Raji (cell line): ENCODE results near the gene MNAT1.

Experiments used
- POLR2A ChIP-seq: IDR thresholded peaks from 2 replicates; pipeline ENCODE4 v1.6.1; 2011; ENCODE audit warnings: low read depth, low read length, control low read depth; ENCODE audit not compliant: insufficient read depth

MNAT1 gene

DNA sequence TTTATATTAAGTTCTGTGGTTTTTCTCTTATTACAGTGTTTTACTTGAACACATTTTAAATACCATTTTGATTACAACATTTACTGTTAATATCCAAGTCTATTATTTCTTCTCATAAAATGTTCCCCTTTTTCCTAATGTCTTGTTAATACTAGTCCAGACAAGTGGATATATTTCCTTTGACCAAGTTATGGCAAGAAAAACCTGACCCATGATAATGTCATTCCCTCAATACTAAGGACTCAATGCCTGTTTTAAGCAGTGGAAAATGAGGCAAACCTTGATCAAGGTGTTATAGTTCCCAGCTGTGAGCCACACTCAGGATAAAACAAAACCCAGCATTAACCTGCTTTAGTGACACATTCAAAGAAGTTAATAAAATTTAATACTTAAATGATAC is 234.1 kb downstream of the MNAT1 start:
- TF ChIP-seq POLR2A: no peak

DNA sequence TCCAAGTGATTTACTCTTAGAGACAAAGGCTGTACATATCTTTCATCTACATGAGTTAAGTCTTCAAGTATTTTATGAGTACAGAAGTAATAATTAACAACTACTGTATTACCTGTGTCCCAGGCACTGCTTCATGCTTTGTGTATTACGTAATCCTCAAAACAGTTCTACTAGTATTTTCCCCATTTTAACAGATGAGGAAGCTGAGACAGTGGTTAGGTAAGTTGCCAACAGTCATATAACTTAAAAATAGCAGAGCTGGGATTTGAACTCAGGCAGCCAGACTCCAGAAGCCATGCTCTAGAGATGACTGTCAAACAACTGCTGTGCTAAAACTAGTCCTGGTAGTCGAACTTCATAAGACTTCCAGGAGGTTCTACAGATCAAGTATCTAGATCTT is 235.6 kb downstream of the MNAT1 start:
- TF ChIP-seq POLR2A: no peak

DNA sequence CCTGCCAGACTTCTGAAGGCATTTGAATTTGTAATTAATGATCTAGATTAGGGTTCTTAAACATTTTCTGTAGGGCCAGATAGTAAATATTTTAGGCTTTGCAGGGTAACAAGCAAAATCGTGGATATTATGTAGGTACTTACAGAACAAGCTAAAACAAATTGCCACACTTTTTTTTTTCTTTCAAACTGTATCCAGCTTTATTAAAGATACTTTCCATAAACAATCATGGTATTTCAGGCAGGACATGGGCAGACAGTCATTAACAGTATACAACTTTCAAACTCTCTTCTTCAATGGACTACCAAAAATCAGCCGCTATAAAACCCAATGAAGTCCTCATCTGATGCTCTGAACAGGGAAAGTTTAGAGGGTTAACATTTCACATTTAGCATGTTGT is 236.7 kb downstream of the MNAT1 start:
- TF ChIP-seq POLR2A: no peak

DNA sequence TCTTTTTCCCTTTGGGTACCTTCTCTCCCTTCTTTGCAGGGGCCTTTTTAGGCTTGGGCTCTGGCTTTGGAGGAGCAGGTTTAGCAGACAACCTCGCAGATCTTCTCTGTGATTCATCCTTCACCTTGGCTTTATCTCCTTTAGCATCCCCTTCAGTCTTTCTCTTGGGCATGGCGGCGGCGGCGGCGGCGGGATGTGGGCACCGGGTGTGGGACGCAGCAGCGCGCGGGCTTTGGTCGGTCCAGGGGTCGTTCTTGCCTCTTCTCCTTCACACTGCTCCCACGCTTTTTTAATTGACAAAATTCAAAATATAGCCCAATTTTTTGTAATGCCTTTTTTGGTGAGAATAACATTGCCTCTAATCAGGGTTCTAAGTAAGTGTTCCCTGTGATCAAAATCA is 237.7 kb downstream of the MNAT1 start:
- no peak for TF ChIP-seq POLR2A

DNA sequence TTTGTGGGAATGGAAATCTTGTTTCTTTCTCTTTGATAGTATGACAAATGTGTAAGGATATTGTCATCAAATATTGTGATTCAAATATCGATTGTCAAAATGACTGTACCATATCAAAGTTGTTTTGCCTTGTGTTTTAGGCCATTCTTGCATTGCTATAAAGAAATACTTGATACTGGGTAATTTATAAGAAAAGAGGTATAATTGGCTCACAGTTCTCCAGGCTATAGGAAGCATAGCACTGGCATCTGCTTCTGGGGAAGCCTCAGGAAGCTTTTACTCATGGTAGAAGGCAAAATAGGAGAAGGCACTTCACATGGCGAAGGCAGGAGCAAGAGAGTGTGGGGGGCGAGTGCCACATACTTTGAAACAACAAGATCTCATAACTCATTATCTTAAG is 238.5 kb downstream of the MNAT1 start:
- TF ChIP-seq POLR2A: no peak

DNA sequence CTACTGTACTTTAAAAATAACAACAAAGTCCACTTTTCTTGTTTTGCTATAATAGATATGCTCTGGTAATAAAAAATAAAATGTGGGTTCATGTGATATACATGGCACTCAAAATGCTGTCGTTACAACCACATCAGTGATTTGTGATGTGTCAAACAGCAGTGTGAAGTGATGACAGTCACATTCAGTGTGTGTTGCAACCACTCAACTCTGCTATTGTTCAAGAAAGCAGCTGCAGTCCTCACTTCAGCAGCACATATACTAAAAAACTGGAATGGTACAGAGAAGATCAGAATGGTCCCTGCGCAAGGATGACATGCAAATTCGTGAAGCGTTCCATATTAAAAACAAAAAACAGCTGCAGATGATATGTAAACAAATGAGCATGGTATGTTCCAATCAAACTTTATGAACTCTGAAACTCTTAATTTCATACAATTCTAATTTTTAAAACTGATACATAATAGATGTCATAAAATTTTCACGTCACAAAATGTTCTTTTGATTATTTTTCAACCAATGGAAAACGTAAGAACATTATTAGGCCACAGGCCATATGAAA is 239.6 kb downstream of the MNAT1 start:
- no peak for TF ChIP-seq POLR2A

DNA sequence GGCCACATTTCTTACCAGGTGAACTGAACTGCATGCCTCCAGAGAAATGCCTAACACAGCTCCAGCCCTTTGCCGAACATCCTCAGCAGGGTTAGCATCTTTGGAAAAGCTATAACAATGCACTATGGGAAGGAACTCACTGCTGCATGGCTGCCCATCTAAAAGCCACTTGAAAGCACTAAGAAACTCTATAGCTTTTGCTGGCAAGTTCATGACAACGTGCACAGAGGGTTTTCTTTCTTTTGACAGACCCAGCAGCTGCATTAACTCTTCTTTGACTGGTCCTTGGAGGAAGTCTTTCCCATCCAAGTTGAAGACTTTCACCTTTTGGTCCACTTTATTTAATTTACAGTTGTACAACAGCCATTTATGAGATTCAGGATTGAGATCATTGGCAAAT is 241.0 kb downstream of the MNAT1 start:
- TF ChIP-seq POLR2A: no peak

DNA sequence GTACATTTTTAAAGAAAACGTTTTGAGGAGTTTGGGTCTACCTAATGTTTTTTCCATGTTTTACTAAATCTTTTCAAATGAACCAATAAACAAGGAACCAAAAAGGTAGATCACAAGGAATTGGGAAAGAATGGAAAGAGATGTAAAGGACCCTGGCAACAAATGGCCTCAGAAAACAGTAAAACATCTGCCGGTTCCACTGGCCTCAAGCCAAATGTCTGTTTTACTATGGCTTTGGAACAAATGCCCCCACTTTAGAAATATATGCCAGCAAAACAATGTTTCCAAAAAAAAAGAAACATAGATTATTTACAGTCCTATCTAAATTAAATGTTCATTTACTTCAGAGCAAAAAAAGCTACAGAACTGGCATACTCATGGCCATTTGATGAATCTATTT is 243.3 kb downstream of the MNAT1 start:
- TF ChIP-seq POLR2A: no peak

DNA sequence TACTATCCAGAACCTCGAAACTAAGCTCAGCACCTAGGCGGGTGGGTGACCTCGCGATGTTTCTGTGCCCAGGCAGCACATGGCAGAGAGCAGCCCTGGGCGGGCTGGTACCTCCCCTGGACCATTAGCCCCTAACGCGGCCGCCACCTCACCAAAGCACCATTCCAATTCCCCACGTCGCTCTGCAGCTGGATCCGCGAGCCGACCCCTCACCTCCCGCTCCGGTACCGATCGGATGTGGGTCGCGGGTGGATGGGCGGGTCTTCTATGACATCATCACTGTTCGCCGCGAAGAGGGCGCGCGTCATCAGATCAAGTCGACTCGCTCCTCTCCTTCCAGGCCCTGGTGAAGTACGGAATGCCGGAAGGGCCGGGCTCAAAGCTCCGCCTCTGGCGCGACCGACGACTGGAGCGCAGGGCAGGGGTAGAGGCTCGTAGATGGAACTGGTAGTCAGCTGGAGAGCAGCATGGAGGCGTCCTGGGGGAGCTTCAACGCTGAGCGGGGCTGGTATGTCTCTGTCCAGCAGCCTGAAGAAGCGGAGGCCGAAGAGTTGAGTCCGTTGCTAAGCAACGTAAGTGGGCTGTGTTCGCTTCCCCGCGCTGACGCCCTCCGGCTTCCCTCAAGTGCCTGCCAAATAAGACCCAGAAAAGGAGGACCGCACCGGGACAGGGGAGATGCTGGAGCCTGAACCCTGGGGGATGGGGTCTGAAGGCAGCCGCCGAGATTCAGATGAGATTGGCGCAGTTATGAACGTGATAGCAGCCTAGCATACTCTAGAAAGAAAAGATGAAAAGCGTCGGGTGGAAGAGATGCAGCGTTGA is 246.5 kb downstream of the MNAT1 start, which contains the start of the genes SLC38A6 and TRMT5:
Gene SLC38A6 (plus strand): TSS at position 435 of the 822 bp plus-strand sequence. CDS start 33 bp downstream, at position 468.
Gene TRMT5 (minus strand): TSS at position 269 of the 822 bp plus-strand sequence. CDS start 106 bp downstream, at position 163.
- peak; percentile 87 for TF ChIP-seq POLR2A

DNA sequence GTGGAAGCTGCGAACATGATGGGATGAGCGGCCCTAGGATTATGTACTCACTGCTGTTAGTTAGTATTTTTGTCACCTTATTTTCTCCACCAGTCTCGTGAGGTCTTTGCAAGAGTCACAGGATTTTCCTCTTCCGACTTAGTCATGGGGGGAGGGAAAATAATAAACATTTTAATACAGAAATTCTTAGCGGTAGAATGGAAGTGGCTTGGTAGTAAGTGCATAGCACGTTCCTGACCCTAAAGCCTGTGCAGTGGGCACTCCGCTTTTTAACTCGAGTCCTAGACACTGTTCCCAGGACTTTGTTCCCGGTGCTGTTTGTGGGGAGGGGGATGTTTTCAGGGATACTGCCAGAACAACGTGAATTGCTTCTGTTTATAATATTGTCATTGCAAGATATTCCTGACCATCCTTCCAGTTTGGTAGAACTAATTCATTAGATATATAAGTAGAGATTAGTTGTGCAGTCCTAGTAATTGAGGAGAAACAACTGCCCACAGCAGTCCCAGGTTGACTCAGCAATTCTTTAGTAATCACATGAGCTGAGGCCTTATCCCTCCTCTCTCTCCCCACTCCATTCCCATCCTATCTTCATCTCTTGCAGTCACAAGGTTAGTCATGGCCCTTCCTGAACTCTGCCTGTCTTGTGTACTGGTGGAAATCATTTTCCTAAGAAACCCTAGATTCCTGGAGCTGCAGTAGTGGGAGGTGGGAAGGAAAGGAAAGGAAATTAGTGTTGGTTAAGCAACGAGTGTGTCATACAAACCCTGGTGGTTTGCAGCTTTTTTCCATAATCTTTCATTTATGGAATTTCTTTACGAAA is 247.3 kb downstream of the MNAT1 start:
- no peak for TF ChIP-seq POLR2A

DNA sequence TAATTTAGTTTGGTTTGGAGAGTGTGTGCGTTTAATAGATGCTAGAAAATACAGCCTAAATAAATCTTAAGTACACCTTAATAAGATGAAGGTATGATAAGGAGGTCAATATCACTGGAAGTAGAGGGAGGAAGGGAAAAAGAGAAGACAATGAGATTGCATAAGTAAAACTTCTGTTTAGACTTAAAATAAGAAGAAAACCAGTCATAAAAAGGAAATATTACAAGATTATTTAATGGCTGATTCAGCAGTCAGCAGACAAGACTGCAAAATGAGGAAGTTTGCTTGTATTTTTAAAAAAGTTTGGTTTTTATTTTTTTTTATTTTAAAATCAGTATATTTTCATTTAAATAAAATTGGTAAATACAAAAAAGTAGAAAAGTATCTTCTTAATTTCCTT is 249.6 kb downstream of the MNAT1 start:
- TF ChIP-seq POLR2A: no peak

DNA sequence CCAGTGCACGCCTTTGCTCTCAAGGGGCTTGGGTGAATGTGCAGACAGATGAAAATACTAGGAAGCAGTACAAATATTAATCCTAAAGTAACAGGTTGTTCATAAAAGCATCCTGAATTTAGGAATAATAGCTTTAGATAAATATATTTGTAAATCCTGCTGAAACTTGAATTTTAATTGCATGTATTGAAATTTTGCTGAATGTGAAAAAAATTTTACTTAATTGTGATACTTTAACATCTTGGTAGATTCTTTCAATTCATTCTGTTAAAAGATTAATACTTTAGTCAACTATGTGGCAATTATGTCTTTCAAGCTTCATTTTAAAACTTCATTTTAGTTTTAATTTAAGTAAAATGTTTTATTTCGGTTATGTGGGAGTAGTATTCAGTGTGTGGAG is 251.9 kb downstream of the MNAT1 start:
- no peak for TF ChIP-seq POLR2A

DNA sequence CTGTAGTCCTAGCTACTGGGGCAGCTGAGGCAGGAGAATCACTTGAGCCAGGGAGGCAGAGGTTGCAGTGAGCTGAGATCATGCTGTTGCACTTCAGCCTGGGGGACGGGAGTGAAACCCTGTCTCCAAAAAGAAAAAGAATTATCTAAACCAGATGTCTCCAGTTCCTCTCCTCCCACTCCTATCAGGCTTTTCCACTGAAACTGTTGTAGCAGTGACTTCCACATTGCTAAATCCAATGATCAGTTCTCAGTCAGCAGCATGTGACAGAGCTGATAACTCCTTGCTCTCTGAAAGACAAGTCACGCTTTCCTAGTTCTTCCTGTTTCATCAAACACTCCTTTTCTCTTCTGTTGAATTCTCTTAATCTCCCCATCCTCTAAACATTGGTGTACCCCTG is 255.0 kb downstream of the MNAT1 start:
- no peak for TF ChIP-seq POLR2A

DNA sequence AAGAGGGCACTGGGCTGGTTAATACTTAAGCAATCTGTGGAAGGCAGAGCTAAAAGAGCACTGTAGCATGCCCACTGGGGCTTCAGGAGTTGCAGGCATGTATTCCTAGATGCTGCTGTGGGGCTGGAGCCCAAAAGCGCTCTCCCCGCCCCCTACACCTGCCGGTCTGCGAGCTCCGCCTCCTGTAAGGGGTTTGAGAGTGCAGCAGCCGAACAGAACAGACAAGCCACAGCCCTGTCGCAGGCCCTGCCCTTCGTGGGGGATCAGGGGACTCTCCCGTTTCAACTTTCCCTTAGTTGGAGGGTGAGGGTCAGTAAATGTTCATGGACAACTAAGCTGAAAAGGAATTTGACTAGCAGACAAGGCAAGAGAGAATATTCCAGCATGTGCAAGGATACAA is 264.1 kb downstream of the MNAT1 start:
- no peak for TF ChIP-seq POLR2A

DNA sequence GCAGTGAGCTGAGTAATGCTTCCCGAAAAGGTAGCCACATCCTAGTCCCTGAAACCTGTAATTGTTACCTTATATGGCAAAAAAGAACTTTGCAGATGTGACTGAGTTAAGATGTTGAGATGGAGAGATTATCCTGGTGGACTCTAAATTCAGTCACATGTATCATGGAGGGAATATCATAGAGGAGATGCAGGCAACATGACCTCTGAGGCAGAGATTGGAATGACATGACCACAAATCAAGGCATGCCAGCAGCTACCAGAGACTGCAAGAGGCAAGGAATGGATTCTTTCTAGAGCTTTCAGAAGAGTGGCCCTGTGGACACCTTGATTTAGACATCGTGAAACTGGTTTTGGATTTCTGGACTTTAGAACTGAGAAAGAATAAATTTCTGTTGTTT is 265.0 kb downstream of the MNAT1 start:
- no peak for TF ChIP-seq POLR2A

DNA sequence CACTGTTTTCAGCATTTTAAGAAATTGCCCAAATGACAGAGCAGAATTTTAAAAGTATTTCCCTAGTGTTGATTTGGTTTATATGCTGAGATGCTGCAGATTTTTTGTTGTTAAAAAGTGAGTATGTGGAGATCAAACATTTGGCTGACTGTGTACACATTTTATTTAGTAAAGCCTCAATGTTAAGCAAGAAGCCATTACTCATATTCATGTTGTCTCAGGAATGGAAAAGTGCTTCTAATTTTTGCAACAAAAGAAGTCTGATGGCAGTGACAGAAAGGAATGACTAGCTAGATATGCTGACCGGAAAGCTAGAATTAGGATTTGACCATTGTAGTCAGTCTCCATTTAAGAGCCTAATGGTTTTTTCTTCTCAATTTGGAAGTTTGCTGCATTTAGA is 269.0 kb downstream of the MNAT1 start:
- TF ChIP-seq POLR2A: no peak
